GM23338 (cell line): Measurements from ENCODE around the gene DNAJC10. TPM values are rescaled to one million over a fixed set of nuclear protein-coding genes. Genes with fewer than 3 reads are reported as not detected.
A peak's percentile ranks its signal among the peaks of the same experiment; 100 is the strongest.

ENCODE experiments used
- ATAC-seq: fragments of 200-7000 bp; cut with Tn5 transposase; 3 replicates; pipeline ENCODE4 v1.9.1; 2020
- DNase-seq: peaks from one replicate; pipeline ENCODE4 v3.0.0-alpha.2; 2015; ENCODE audit warnings: low spot score
- H2AFZ ChIP-seq: fragments of 200-600 bp; sonication (generic); 2 replicates; pipeline ENCODE4 v1.8.0; 2016; ENCODE audit warnings: antibody characterized with exemption, mild to moderate bottlenecking, moderate library complexity
- H3F3A ChIP-seq: fragments of 200-600 bp; sonication (generic); replicated peaks from 2 replicates; pipeline ENCODE4 v1.8.0; 2017; ENCODE audit warnings: antibody characterized with exemption, mixed run types, low read depth
- H3K27ac ChIP-seq: fragments of 200-600 bp; sonication (generic); 2 replicates; pipeline ENCODE4 v1.6.1; 2016; ENCODE audit warnings: low read depth
- H3K27me3 ChIP-seq: fragments of 200-600 bp; sonication (generic); 2 replicates; pipeline ENCODE4 v1.8.0; 2016; ENCODE audit warnings: mild to moderate bottlenecking, mixed run types, moderate library complexity; ENCODE audit not compliant: insufficient read depth
- H3K36me3 ChIP-seq: fragments of 200-600 bp; sonication (generic); 2 replicates; pipeline ENCODE4 v1.8.0; 2016; ENCODE audit warnings: mild to moderate bottlenecking; ENCODE audit not compliant: insufficient read depth
- H3K4me1 ChIP-seq: fragments of 200-600 bp; sonication (generic); 2 replicates; pipeline ENCODE4 v1.8.0; 2016; ENCODE audit warnings: mild to moderate bottlenecking, moderate library complexity; ENCODE audit not compliant: insufficient read depth
- H3K4me2 ChIP-seq: fragments of 200-600 bp; sonication (generic); 2 replicates; pipeline ENCODE4 v1.7.1; 2017; ENCODE audit warnings: mixed run types
- H3K4me3 ChIP-seq: fragments of 200-600 bp; sonication (generic); 2 replicates; pipeline ENCODE4 v1.6.1; 2016; ENCODE audit warnings: mixed run types
- H3K79me2 ChIP-seq: fragments of 200-600 bp; sonication (generic); replicated peaks from 2 replicates; pipeline ENCODE4 v1.8.0; 2017; ENCODE audit warnings: mild to moderate bottlenecking; ENCODE audit not compliant: insufficient read depth
- H3K9me2 ChIP-seq: fragments of 200-600 bp; sonication (generic); 2 replicates; pipeline ENCODE4 v1.8.0; 2017; ENCODE audit not compliant: insufficient read depth
- H4K20me1 ChIP-seq: fragments of 200-600 bp; sonication (generic); replicated peaks from 2 replicates; pipeline ENCODE4 v1.8.0; 2017; ENCODE audit warnings: mild to moderate bottlenecking; ENCODE audit not compliant: insufficient read depth
- H3K27ac Mint-ChIP-seq: 2 replicates; pipeline ENCODE4 v1.8.0; 2020; ENCODE audit warnings: inconsistent platforms, mild to moderate bottlenecking, moderate library complexity, mixed read lengths
- H3K27me3 Mint-ChIP-seq: 3 replicates; pipeline ENCODE4 v1.8.0; 2022; ENCODE audit warnings: low read depth, mild to moderate bottlenecking, moderate library complexity, mixed read lengths, inconsistent platforms; ENCODE audit not compliant: insufficient read depth, poor library complexity
- H3K36me3 Mint-ChIP-seq: 3 replicates; pipeline ENCODE4 v1.8.0; 2021; ENCODE audit warnings: low read depth, mild to moderate bottlenecking, inconsistent platforms, moderate library complexity, mixed read lengths
- H3K4me1 Mint-ChIP-seq: 3 replicates; pipeline ENCODE4 v1.8.0; 2020; ENCODE audit warnings: mild to moderate bottlenecking, inconsistent platforms, mixed read lengths
- H3K4me3 Mint-ChIP-seq: 3 replicates; pipeline ENCODE4 v1.8.0; 2021; ENCODE audit warnings: moderate library complexity, mild to moderate bottlenecking, inconsistent platforms, mixed read lengths
- H3K9me3 Mint-ChIP-seq: 3 replicates; pipeline ENCODE4 v1.8.0; 2020; ENCODE audit warnings: moderate library complexity, mild to moderate bottlenecking, inconsistent platforms, mixed read lengths
- CTCF ChIP-seq, 2 experiments: fragments of 200-600 bp in 1 of 2; sonication (generic) in 1 of 2; conservative IDR thresholded peaks; 2 replicates each; pipeline versions ENCODE4 v1.5.1 to v1.6.1; 2016 to 2017; ENCODE audit warnings: antibody characterized with exemption in 2 of 2, low read depth in 2 of 2, mild to moderate bottlenecking in 2 of 2, moderate library complexity in 1 of 2
- EZH2phosphoT487 ChIP-seq: fragments of 200-600 bp; sonication (generic); IDR thresholded peaks from one replicate; pipeline ENCODE4 v1.8.1; 2018; ENCODE audit warnings: antibody characterized with exemption; ENCODE audit not compliant: unreplicated experiment
- JUNB ChIP-seq: IDR thresholded peaks from one replicate; pipeline ENCODE4 v1.6.1; 2016; ENCODE audit warnings: antibody characterized with exemption; ENCODE audit not compliant: unreplicated experiment
- polyA plus RNA-seq: library from polyadenylated mRNA; unstranded; fragments of >200 nt; fragmentation: Nextera tagmentation; extraction: Ambion mirVana; gene quantifications from 2 replicates; pipeline ENCODE4 v1.2.1, GENCODE V29; 2016
- total RNA-seq: library from RNA; depleted of rRNA; stranded (reverse); fragments of >200 nt; shearing (Covaris generic); gene quantifications from 2 replicates; pipeline ENCODE4 v1.2.3, GENCODE V29; 2014

The DNAJC10 gene
- total and polyA plus RNA-seq, 2 experiments from 2014 or later = 41.9 to 83.1 TPM

- Histone ChIP-seq H3K27me3 (no peaks in the 10 kb centered on the region), H3K9me2 (no peaks in the 10 kb centered on the region), H2AFZ (no peak overlapping the region), H3K4me2 (no peak overlapping the region), H3K4me1 (no peaks in the 10 kb centered on the region), H3F3A (no peaks in the 10 kb centered on the region), H3K27ac (no peak overlapping the region), H3K4me3 (no peak overlapping the region), H3K36me3 (peaks cover 28% of the 10 kb centered on the region), H3K79me2 (no peaks in the 10 kb centered on the region), H4K20me1 (peaks cover under 1% of the 10 kb centered on the region; the same call in 1 of the 2 replicates)
- no peak overlapping the region for H3K4me3 Mint-ChIP-seq
- H3K36me3 Mint-ChIP-seq = peaks cover 42% of the 10 kb centered on the region
- DNase-seq (no peak), ATAC-seq (no peak)
- no peaks in the 10 kb centered on the region; the same call in 2 of the 3 replicates for H3K4me1 Mint-ChIP-seq
- no peaks in the 10 kb centered on the region for H3K27me3 Mint-ChIP-seq
- H3K9me3 Mint-ChIP-seq = no peaks in the 10 kb centered on the region
- H3K27ac Mint-ChIP-seq = peak overlapping the region; percentile 5; the same call in 1 of the 2 replicates
- peak in 1 of 2 experiments; percentile 21; a peak in 1 of 4 replicates for TF ChIP-seq CTCF (conservative IDR thresholded peaks at IDR 0.05; ENCODE audit: low read depth in 2 of 2)
- TF ChIP-seq JUNB = no peak
Observed at GRCh38 chr2:182761903-182762302, 45.8 kb downstream of the DNAJC10 start.

- Mint-ChIP-seq H3K4me1 (peaks cover 2% of the 10 kb centered on the region; the same call in 2 of the 3 replicates), H3K4me3 (no peak overlapping the region)
- peaks cover 18% of the 10 kb centered on the region for H3K36me3 ChIP-seq
Observed at GRCh38 chr2:182763311-182763912, 47.4 kb downstream of the DNAJC10 start.

More at GRCh38 chr2:182763311-182763912, 47.4 kb downstream of the DNAJC10 start:
- Mint-ChIP-seq H3K27me3 (no peaks in the 10 kb centered on the region), H3K9me3 (no peaks in the 10 kb centered on the region; the same call in 2 of the 3 replicates), H3K36me3 (peaks cover 47% of the 10 kb centered on the region), H3K27ac (no peak overlapping the region)
- H3K27ac ChIP-seq = no peak overlapping the region
- H3F3A ChIP-seq = no peaks in the 10 kb centered on the region
- no peak overlapping the region for H3K4me2 ChIP-seq
- DNase-seq (peak; percentile 79), ATAC-seq (peak; percentile 83)
- H3K79me2 ChIP-seq = peaks cover 2% of the 10 kb centered on the region; the same call in 1 of the 2 replicates
- H3K4me3 ChIP-seq = no peak overlapping the region
- H3K4me1 ChIP-seq = no peaks in the 10 kb centered on the region
- H3K9me2 ChIP-seq = no peaks in the 10 kb centered on the region
- peaks cover 5% of the 10 kb centered on the region; the same call in 1 of the 2 replicates for H4K20me1 ChIP-seq
- H2AFZ ChIP-seq = no peak overlapping the region
- H3K27me3 ChIP-seq = no peaks in the 10 kb centered on the region
- TF ChIP-seq CTCF (conservative IDR thresholded peaks at IDR 0.05; ENCODE audit: low read depth in 2 of 2) (peak; percentile 66 to 74), EZH2phosphoT487 (no peak)
